ENCODE data around the gene PDE7B. TPM values are rescaled to one million over a fixed set of nuclear protein-coding genes. Genes with fewer than 3 reads are reported as not detected.

Gene PDE7B
- total RNA-seq, 4 donors from 2014 or later, result 7.8 to 13.7 (median 8.6) TPM

DNA sequence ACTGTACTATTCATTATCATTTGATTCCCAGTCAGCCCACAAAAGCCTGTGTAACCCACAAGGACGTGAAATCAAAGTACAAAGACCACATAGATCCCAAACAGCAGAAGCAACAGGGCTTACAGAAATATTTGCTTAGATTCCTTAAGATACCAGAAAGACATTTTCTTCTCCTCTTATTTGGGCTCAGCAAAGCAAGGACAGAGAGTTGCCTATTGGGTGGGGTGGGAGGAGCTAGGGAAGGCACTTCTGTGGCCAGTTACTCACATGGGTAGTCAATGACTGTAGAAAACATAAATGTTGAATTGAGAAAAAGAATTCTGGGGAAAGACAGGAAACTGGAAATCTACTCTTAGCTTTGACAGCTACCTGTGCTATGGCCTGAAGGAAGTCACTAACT is 19.8 kb downstream of the PDE7B start:
- H3K27me3 ChIP-seq, result no peaks in the 10 kb centered on the region
- TF ChIP-seq POLR2A (IDR thresholded peaks at IDR 0.05) (no peak), CTCF (IDR thresholded peaks at IDR 0.05) (no peak)
- DNase-seq, result peak; percentile 11 to 15
- intact Hi-C loops (cut with DNase I), result no loop called here
- H3K4me1 ChIP-seq, result peaks cover 0 to 15% of the 10 kb centered on the region in 2 donors
- WGBS, 2 donors, result 97% methylated on average over 1 of the region's 1 CpG
- H3K9me3 ChIP-seq, result no peaks in the 10 kb centered on the region
- no peak overlapping the region for H3K4me3 ChIP-seq (replicated peaks in 1 of 3)
- no peaks in the 10 kb centered on the region for H3K36me3 ChIP-seq
- H3K27ac ChIP-seq, result no peak overlapping the region

DNA sequence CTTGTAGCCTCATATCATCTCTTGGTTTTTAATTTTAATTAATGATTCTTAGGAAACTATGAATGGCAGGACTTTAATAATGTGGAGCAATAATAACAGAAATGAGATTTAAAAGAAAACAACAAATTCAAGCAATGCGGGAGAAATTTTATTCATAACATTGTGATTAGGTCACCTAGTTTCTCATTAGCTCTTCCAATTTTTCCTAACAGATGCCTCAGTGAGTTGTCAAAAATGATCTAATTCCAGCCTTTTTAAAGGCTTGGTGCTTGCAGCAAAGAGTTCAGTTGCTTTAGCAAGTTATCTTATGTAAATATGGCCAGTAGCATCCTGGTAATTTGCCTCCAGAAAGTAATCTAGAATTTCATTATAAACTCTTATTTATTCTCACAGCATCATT is 20.4 kb downstream of the PDE7B start:
- H3K27me3 ChIP-seq, result no peaks in the 10 kb centered on the region
- 86 to 89% methylated on average over 1 of the region's 1 CpG for WGBS, 2 donors
- DNase-seq, result no peak
- TF ChIP-seq POLR2A (IDR thresholded peaks at IDR 0.05), result no peak
- TF ChIP-seq CTCF (IDR thresholded peaks at IDR 0.05), result no peak
- no peaks in the 10 kb centered on the region for H3K36me3 ChIP-seq
- peaks cover 0 to 15% of the 10 kb centered on the region in 2 donors for H3K4me1 ChIP-seq
- intact Hi-C loops (cut with DNase I), result no loop called here
- no peaks in the 10 kb centered on the region for H3K9me3 ChIP-seq
- H3K27ac ChIP-seq, result no peak overlapping the region
- no peak overlapping the region for H3K4me3 ChIP-seq (replicated peaks in 1 of 3)

DNA sequence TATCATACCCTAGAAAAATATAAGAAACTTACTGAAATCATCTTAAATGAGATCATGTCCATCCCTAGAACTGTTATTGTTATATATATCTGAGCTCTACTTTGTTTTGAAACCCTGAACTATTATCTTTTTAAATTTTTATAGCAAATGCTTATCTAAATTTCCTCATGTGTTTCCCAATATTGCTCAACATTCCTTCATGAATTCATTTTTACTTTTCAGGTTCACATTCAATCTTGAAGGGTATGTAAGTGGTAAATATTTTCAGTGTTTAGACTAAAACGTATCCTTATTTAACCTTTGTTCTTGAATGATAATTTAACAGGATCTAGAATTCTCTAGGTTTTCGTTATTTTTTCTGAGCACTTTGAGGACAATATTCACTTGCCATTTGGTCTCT is 23.9 kb downstream of the PDE7B start:
- whole genome bisulfite sequencing, 2 donors, result 84 to 93% methylated on average over 2 of the region's 2 CpGs
- H3K36me3 ChIP-seq, result no peaks in the 10 kb centered on the region

GRCh38 chr6:135876058-135876457 is 24.6 kb downstream of the PDE7B start:
- Histone ChIP-seq H3K9me3 (no peaks in the 10 kb centered on the region), H3K4me3 (replicated peaks in 1 of 3) (no peak overlapping the region), H3K36me3 (no peaks in the 10 kb centered on the region), H3K27ac (no peak overlapping the region), H3K27me3 (no peaks in the 10 kb centered on the region), H3K4me1 (peaks cover 10 to 17% of the 10 kb centered on the region in 2 donors)
- 91 to 98% methylated on average over 4 of the region's 4 CpGs for WGBS, 2 donors
- DNase-seq, result no peak
- intact Hi-C loops (cut with DNase I), result no loop called here
- no peak for TF ChIP-seq POLR2A (IDR thresholded peaks at IDR 0.05)
- TF ChIP-seq CTCF (IDR thresholded peaks at IDR 0.05), result no peak

More for the DNA sequence above, 23.9 kb downstream of the PDE7B start:
- intact Hi-C loops (cut with DNase I), result no loop called here
- no peaks in the 10 kb centered on the region for H3K27me3 ChIP-seq
- H3K9me3 ChIP-seq, result no peaks in the 10 kb centered on the region
- DNase-seq, result no peak
- H3K4me3 ChIP-seq (replicated peaks in 1 of 3), result no peak overlapping the region
- no peak overlapping the region for H3K27ac ChIP-seq
- TF ChIP-seq CTCF (IDR thresholded peaks at IDR 0.05), result no peak
- TF ChIP-seq POLR2A (IDR thresholded peaks at IDR 0.05), result no peak
- H3K4me1 ChIP-seq, result peaks cover 11 to 15% of the 10 kb centered on the region in 2 donors

DNA sequence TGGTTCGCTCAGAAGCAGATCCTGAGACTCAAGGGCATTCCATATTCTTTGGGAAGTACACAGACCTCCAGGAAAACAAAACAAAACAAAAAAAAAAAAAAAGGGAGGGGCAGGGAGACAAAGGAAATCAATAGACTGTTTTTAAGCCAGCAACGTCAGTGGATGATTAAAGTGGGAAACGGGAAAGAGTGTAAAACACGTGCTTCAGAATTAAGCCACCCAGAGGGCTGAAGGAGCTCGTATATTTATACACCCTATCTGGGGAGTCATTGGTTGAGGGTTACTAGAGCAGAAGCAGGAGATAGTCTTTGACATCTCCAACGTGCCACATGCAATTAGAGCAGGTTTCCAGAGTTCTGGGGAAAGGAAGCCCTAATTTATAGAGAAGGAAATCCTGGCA is 26.2 kb downstream of the PDE7B start:
- DNase-seq, result no peak
- intact Hi-C loops (cut with DNase I), result no loop called here
- 78 to 80% methylated on average over 6 of the region's 6 CpGs for WGBS, 2 donors
- TF ChIP-seq CTCF (IDR thresholded peaks at IDR 0.05) (no peak), POLR2A (IDR thresholded peaks at IDR 0.05) (no peak)
- Histone ChIP-seq H3K27me3 (no peaks in the 10 kb centered on the region), H3K4me1 (peaks cover 0 to 18% of the 10 kb centered on the region in 2 donors), H3K27ac (no peak overlapping the region), H3K9me3 (no peaks in the 10 kb centered on the region), H3K36me3 (no peaks in the 10 kb centered on the region), H3K4me3 (replicated peaks in 1 of 3) (no peak overlapping the region)

Measured in thyroid gland (tissue), 4 donors.